BLaER1 treated with 17β-estradiol and CSF1 and Interleukin-3, amounts not matched to agents 10 nM and 100 nM (cell line): ENCODE results near the gene GPR141.

Source experiments
- H3K27ac ChIP-seq, 11 experiments: shearing (Covaris generic); formaldehyde crosslinking; 2 replicates each; pipeline ENCODE4 v1.8.1; 2022
- H3K27me3 ChIP-seq, 11 experiments: shearing (Covaris generic); formaldehyde crosslinking; 2 replicates each; pipeline ENCODE4 v1.8.1; 2022
- H3K36me3 ChIP-seq, 11 experiments: shearing (Covaris generic); formaldehyde crosslinking; 2 replicates each; pipeline ENCODE4 v1.8.1; 2022
- H3K4me1 ChIP-seq, 10 experiments: shearing (Covaris generic); formaldehyde crosslinking; 2 replicates each; pipeline ENCODE4 v1.8.1; 2022
- H3K4me2 ChIP-seq, 11 experiments: shearing (Covaris generic); formaldehyde crosslinking; 2 replicates each; pipeline ENCODE4 v1.8.1; 2022
- H3K4me3 ChIP-seq, 10 experiments: shearing (Covaris generic); formaldehyde crosslinking; 2 replicates each; pipeline ENCODE4 v1.8.1; 2022
- H3K9ac ChIP-seq, 11 experiments: shearing (Covaris generic); formaldehyde crosslinking; 2 replicates each; pipeline ENCODE4 v1.8.1; 2022
- H3K9me3 ChIP-seq, 11 experiments: shearing (Covaris generic); formaldehyde crosslinking; replicated peaks in 1 of 11; 2 replicates each; pipeline ENCODE4 v1.8.1; 2022
- H4K20me1 ChIP-seq, 11 experiments: shearing (Covaris generic); formaldehyde crosslinking; 2 replicates each; pipeline ENCODE4 v1.8.1; 2022
- Cebpa-rat ChIP-seq, 11 experiments: shearing (Covaris generic); IDR thresholded peaks; 2 replicates each; pipeline ENCODE4 v1.8.1; 2022

Gene GPR141

GRCh38 chr7:37660614-37661013 lies 23.0 kb upstream of the GPR141 start:
- Histone ChIP-seq H3K36me3 (no peaks in the 10 kb centered on the region), H3K27me3 (no peaks in the 10 kb centered on the region), H3K4me2 (no peak overlapping the region), H3K9ac (no peak overlapping the region), H4K20me1 (no peaks in the 10 kb centered on the region), H3K4me1 (peaks cover 29 to 43% (median 38%) of the 10 kb centered on the region in 10 experiments), H3K4me3 (no peak overlapping the region), H3K27ac (no peak overlapping the region), H3K9me3 (peaks cover 0 to 15% (median 10%) of the 10 kb centered on the region in 11 experiments; a peak in 17 of 22 replicates)
- no peak for TF ChIP-seq Cebpa-rat (IDR thresholded peaks at IDR 0.05)

DNA sequence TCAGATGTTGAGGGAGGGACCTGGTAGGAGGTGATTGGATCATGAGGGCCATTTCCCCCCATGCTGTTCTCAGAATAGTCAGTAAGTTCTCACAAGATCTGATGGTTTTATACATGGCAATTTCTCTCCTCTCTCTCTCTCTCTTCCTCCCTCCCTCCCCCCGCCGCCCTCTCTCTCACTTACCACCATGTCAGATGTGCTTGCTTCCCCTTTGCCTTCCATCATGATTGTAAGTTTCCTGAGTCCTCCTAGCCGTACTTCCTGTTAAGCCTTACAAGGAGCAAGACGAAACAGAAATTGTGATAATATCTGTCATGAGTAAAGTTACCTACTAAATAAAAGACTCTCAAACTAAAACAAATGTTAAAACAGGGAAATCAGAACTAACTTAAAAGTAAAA lies 19.9 kb upstream of the GPR141 start:
- Histone ChIP-seq H3K4me3 (no peak overlapping the region), H3K27me3 (0 out of 22 replicates have a peak, but pooled peaks cover 0 to 4% (median 0%) of the 10 kb centered on the region in 11 experiments), H3K36me3 (no peaks in the 10 kb centered on the region), H3K4me2 (peak overlapping the region; percentile 6 to 81 (median 51); a peak in 20 of 22 replicates), H4K20me1 (no peaks in the 10 kb centered on the region), H3K27ac (peak overlapping the region in 4 of 11 experiments; percentile 22 to 46 (median 42); a peak in 6 of 22 replicates), H3K4me1 (peaks cover 24 to 35% (median 29%) of the 10 kb centered on the region in 10 experiments), H3K9me3 (peaks cover 0 to 11% (median 9%) of the 10 kb centered on the region in 11 experiments; a peak in 17 of 22 replicates), H3K9ac (no peak overlapping the region)
- TF ChIP-seq Cebpa-rat (IDR thresholded peaks at IDR 0.05) = no peak

GRCh38 chr7:37665352-37666022 lies 18.1 kb upstream of the GPR141 start:
- Histone ChIP-seq H3K4me1 (peaks cover 24 to 38% (median 29%) of the 10 kb centered on the region in 10 experiments), H3K9me3 (peaks cover 0 to 11% (median 9%) of the 10 kb centered on the region in 11 experiments; a peak in 17 of 22 replicates), H4K20me1 (no peaks in the 10 kb centered on the region), H3K27me3 (0 out of 22 replicates have a peak, but pooled peaks cover 0 to 4% (median 0%) of the 10 kb centered on the region in 11 experiments), H3K4me3 (no peak overlapping the region), H3K9ac (no peak overlapping the region), H3K27ac (peak overlapping the region in 1 of 11 experiments; percentile 39; a peak in 1 of 22 replicates), H3K4me2 (peak overlapping the region; percentile 30 to 85 (median 66); a peak in 20 of 22 replicates), H3K36me3 (no peaks in the 10 kb centered on the region)
- no peak for TF ChIP-seq Cebpa-rat (IDR thresholded peaks at IDR 0.05)

- H3K27me3 ChIP-seq = 0 out of 22 replicates have a peak, but pooled peaks cover 0 to 4% (median 0%) of the 10 kb centered on the region in 11 experiments
- no peak overlapping the region for H3K4me3 ChIP-seq
- no peak overlapping the region for H3K27ac ChIP-seq
- H4K20me1 ChIP-seq = no peaks in the 10 kb centered on the region
- no peaks in the 10 kb centered on the region for H3K36me3 ChIP-seq
- peak overlapping the region in 3 of 11 experiments; percentile 12 to 74 (median 73); a peak in 5 of 22 replicates for H3K4me2 ChIP-seq
- H3K4me1 ChIP-seq = peaks cover 24 to 38% (median 29%) of the 10 kb centered on the region in 10 experiments
- H3K9me3 ChIP-seq = peaks cover 0 to 11% (median 9%) of the 10 kb centered on the region in 11 experiments; a peak in 17 of 22 replicates
- TF ChIP-seq Cebpa-rat (IDR thresholded peaks at IDR 0.05) = no peak
- H3K9ac ChIP-seq = no peak overlapping the region
Observed at GRCh38 chr7:37666026-37666799, 17.4 kb upstream of the GPR141 start.

- peaks cover 0 to 20% (median 0%) of the 10 kb centered on the region in 11 experiments; a peak in 2 of 22 replicates for H3K27me3 ChIP-seq
- peaks cover 13 to 31% (median 21%) of the 10 kb centered on the region in 10 experiments for H3K4me1 ChIP-seq
- TF ChIP-seq Cebpa-rat (IDR thresholded peaks at IDR 0.05) = no peak
- H3K4me3 ChIP-seq = no peak overlapping the region
- no peak overlapping the region for H3K9ac ChIP-seq
- H3K9me3 ChIP-seq = no peaks in the 10 kb centered on the region
- no peaks in the 10 kb centered on the region for H3K36me3 ChIP-seq
- H3K27ac ChIP-seq = no peak overlapping the region
- 0 out of 22 replicates have a peak, but pooled peaks cover 0 to 2% (median 0%) of the 10 kb centered on the region in 11 experiments for H4K20me1 ChIP-seq
- H3K4me2 ChIP-seq = no peak overlapping the region
Observed at GRCh38 chr7:37669818-37670217, 13.7 kb upstream of the GPR141 start.

DNA sequence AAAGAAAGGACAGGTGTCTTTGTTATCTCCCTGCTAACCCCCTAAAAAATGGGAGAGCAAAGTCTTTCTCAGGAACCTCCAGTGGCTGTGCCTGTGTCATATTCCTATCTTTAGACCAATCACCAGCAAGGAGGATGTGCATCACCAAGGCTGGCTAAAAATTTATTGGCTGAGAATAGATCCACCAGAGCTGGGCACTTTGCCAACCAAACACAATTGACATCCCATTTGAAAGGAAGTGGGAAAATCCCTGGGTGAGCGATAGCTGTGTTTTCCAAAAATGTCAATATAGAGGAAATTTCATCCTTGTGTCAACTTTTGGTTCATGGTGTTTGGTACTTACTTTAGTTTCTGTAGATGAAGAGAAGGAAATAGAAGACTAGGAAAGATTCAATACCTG lies 13.1 kb upstream of the GPR141 start:
- no peak overlapping the region for H3K4me3 ChIP-seq
- no peaks in the 10 kb centered on the region for H3K9me3 ChIP-seq
- no peaks in the 10 kb centered on the region for H3K36me3 ChIP-seq
- H3K9ac ChIP-seq = no peak overlapping the region
- H3K4me2 ChIP-seq = no peak overlapping the region; a peak in 1 of 22 replicates
- 0 out of 22 replicates have a peak, but pooled peaks cover 0 to 3% (median 0%) of the 10 kb centered on the region in 11 experiments for H4K20me1 ChIP-seq
- H3K27ac ChIP-seq = no peak overlapping the region
- H3K27me3 ChIP-seq = peaks cover 0 to 21% (median 0%) of the 10 kb centered on the region in 11 experiments; a peak in 2 of 22 replicates
- peaks cover 10 to 31% (median 21%) of the 10 kb centered on the region in 10 experiments for H3K4me1 ChIP-seq
- no peak for TF ChIP-seq Cebpa-rat (IDR thresholded peaks at IDR 0.05)

GRCh38 chr7:37671876-37672275 lies 11.7 kb upstream of the GPR141 start:
- TF ChIP-seq Cebpa-rat (IDR thresholded peaks at IDR 0.05) = no peak

DNA sequence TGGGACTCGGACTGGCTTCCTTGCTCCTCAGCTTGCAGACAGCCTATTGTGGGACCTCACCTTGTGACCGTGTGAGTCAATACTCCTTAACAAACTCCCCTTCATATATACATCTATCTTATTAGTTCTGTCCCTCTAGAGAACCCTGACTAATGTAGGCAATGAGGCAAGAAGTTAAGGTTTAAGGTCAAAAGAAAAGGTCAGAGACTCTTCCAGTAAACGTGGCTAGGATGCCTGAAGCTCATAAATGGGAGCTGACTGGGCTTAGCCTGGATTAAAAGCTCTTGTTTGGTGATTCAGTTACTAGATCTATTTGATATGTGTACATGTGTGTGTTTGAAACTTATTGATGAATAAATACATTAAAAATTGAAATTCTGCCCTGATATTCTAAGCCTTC lies 10.6 kb upstream of the GPR141 start:
- no peak for TF ChIP-seq Cebpa-rat (IDR thresholded peaks at IDR 0.05)
- H4K20me1 ChIP-seq = 0 out of 22 replicates have a peak, but pooled peaks cover 0 to 3% (median 0%) of the 10 kb centered on the region in 11 experiments
- no peak overlapping the region for H3K4me2 ChIP-seq
- no peaks in the 10 kb centered on the region for H3K36me3 ChIP-seq
- H3K9ac ChIP-seq = no peak overlapping the region
- H3K4me1 ChIP-seq = peaks cover 10 to 33% (median 19%) of the 10 kb centered on the region in 10 experiments
- H3K4me3 ChIP-seq = no peak overlapping the region
- peaks cover 0 to 25% (median 0%) of the 10 kb centered on the region in 11 experiments; a peak in 2 of 22 replicates for H3K27me3 ChIP-seq
- no peak overlapping the region for H3K27ac ChIP-seq
- H3K9me3 ChIP-seq = peaks cover 0 to 4% (median 0%) of the 10 kb centered on the region in 11 experiments; a peak in 2 of 22 replicates

More at GRCh38 chr7:37671876-37672275, 11.7 kb upstream of the GPR141 start:
- no peak overlapping the region for H3K9ac ChIP-seq
- H3K4me3 ChIP-seq = no peak overlapping the region
- 0 out of 22 replicates have a peak, but pooled peaks cover 0 to 3% (median 0%) of the 10 kb centered on the region in 11 experiments for H4K20me1 ChIP-seq
- H3K4me1 ChIP-seq = peaks cover 10 to 33% (median 19%) of the 10 kb centered on the region in 10 experiments
- peaks cover 0 to 25% (median 0%) of the 10 kb centered on the region in 11 experiments; a peak in 2 of 22 replicates for H3K27me3 ChIP-seq
- H3K36me3 ChIP-seq = no peaks in the 10 kb centered on the region
- H3K4me2 ChIP-seq = no peak overlapping the region
- peaks cover 0 to 4% (median 0%) of the 10 kb centered on the region in 11 experiments; a peak in 2 of 22 replicates for H3K9me3 ChIP-seq
- H3K27ac ChIP-seq = no peak overlapping the region
